Adrenal gland (tissue), 12 donors: ENCODE data around the gene DHX29. TPM values are rescaled to one million over a fixed set of nuclear protein-coding genes. Genes with fewer than 3 reads are reported as not detected.

Experiments used
- DNase-seq, 7 donors: peaks; one replicate each; pipeline ENCODE4 v3.0.0-alpha.2; 2019 to 2020
- H3K27ac ChIP-seq, 5 donors: fragments of 200-600 bp; sonication (generic) in 4 of 5; 1 replicate in 3 of 5; 2 replicates in 2 of 5; pipeline versions ENCODE4 v1.5.1 to v1.8.0; 2016 to 2020; ENCODE audit warnings: mild to moderate bottlenecking in 1 of 5
- H3K27me3 ChIP-seq: fragments of 200-600 bp; 2 replicates; pipeline ENCODE4 v1.8.0; 2021
- H3K36me3 ChIP-seq, 2 donors: fragments of 200-600 bp; replicated peaks in 1 of 2; 1 replicate in 1 of 2; 2 replicates in 1 of 2; pipeline versions ENCODE4 v1.5.1 to v1.8.0; 2018 to 2022
- H3K4me1 ChIP-seq, 2 donors: fragments of 200-600 bp; replicated peaks in 1 of 2; 1 replicate in 1 of 2; 2 replicates in 1 of 2; pipeline versions ENCODE4 v1.5.1 to v1.8.0; 2018 to 2021
- H3K4me3 ChIP-seq, 4 donors: fragments of 200-600 bp; sonication (generic) in 3 of 4; one replicate each; pipeline ENCODE4 v1.5.1; 2016 to 2018
- H3K9me3 ChIP-seq, 3 donors: fragments of 200-600 bp; sonication (generic) in 1 of 3; replicated peaks in 1 of 3; 1 replicate in 2 of 3; 2 replicates in 1 of 3; pipeline versions ENCODE4 v1.5.1 to v1.8.0; 2016 to 2021
- POLR2A ChIP-seq, 2 donors: fragments of 450-650 bp; IDR thresholded peaks; one replicate each; pipeline ENCODE4 v1.6.1; 2017; ENCODE audit warnings: antibody characterized with exemption in 2 of 2, mild to moderate bottlenecking in 2 of 2, moderate library complexity in 1 of 2
- WGBS, 4 donors: extraction: QIAGEN DNeasy Blood & Tissue Kit in 2 of 4; methylation state at CpG; one replicate each; pipeline versions ENCODE4 v1.1.5 to v1.1.7; 2013 to 2017; 5-methylcytosine and 5-hydroxymethylcytosine counted together
- intact Hi-C, 2 donors: fragments of 100-400 bp; cut with DNase I; formaldehyde crosslinking; loops; one replicate each; pipeline versions ENCODE4 v1.14.1 to v1.15.0; 2022 to 2023
- polyA plus RNA-seq, 3 donors: library from polyadenylated mRNA; stranded (reverse); fragments of 200-250 nt in 2 of 3; fragments of 350-450 nt in 1 of 3; fragmentation: Illumina TruSeq in 1 of 3; extraction: RNeasy Lipid Tissue Mini Kit (QIAGEN cat#74804) in 1 of 3; gene quantifications; one replicate each; pipeline ENCODE4 v1.2.3, GENCODE V29; 2013 to 2014
- total RNA-seq, 9 donors: library from RNA; depleted of rRNA in 4 of 9; stranded (reverse); fragments of >200 nt in 4 of 9; fragments of 120-200 nt in 1 of 9; fragmentation: NEBNext Ultra II Directional in 1 of 9; extraction: Animal tissue kit (Norgen Biotek cat#: 25700) in 1 of 9; gene quantifications; one replicate each; pipeline versions ENCODE4 v1.1.0 to v1.2.4, GENCODE V29; 2013 to 2023
- TF ChIP-seq, protein P1 (sequence below), 6 experiments: fragments of 450-650 bp in 4 of 6; fragments of 200-600 bp in 2 of 6; sonication (generic) in 1 of 6; IDR thresholded peaks; 1 replicate in 5 of 6; 2 replicates in 1 of 6; pipeline versions ENCODE4 v1.5.1 to v1.8.0; 2016 to 2021; ENCODE audit warnings: antibody characterized with exemption in 6 of 6, mild to moderate bottlenecking in 2 of 6, moderate library complexity in 1 of 6
- donor health status: healthy with polysubstance abuse.
- donor health status: Bipolar disorder and iron deficiency.
- donor health status: DM: yes; HTN: yes; CAD: no.
- donor health status: DM: no; HTN: no; CAD: no.
- donor health status: DM: no; HTN: no; CAD: no.
- donor health status: DM: yes; HTN: yes; CAD: no.

The DHX29 gene
- total and polyA plus RNA-seq, 12 donors = 6.7 to 34.9 (median 24.8) TPM

DNA sequence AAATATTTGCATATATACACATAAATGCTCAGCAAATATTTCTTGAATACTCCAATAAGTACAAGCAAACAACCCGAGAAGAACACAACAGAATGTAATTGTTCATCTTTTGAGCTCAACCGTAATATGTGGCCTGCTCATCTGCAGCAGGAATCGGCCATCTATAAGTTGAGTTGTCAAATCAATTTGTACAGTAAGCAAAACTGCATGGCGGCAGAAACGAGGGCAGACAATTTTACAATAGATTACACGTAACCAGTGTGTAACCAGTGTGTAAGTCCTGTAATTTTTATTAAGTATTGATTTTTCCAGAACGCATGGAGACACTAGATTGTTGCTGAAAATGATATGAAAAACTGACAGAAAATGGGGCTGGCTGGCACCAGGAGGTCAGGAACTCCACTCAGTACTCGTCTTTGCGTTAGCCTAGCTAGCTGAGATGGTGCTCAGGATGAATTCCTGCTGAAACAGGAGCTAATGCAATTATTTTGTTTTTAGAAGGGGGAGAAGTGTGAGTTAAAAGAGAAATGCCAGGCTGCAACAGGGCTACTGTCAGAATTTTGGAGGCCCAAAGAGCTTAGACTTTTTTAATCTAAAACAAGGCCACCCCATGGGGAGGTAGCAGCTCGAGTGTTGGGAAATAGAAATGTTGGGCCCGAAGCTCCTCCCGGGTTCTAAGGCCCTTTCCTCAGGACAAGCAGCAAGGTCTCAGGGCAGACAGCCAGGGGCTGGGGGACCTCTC is 682 bp downstream of the DHX29 start:
- Histone ChIP-seq H3K9me3 (no peaks in the 10 kb centered on the region), H3K4me3 (peak overlapping the region; percentile 51 to 89 (median 78)), H3K27me3 (no peaks in the 10 kb centered on the region), H3K27ac (peak overlapping the region; percentile 66 to 95 (median 93)), H3K4me1 (peaks cover 25 to 77% of the 10 kb centered on the region in 2 donors), H3K36me3 (no peaks in the 10 kb centered on the region)
- intact Hi-C loops = no loop called here
- no peak for DNase-seq
- TF ChIP-seq, protein P1, sequence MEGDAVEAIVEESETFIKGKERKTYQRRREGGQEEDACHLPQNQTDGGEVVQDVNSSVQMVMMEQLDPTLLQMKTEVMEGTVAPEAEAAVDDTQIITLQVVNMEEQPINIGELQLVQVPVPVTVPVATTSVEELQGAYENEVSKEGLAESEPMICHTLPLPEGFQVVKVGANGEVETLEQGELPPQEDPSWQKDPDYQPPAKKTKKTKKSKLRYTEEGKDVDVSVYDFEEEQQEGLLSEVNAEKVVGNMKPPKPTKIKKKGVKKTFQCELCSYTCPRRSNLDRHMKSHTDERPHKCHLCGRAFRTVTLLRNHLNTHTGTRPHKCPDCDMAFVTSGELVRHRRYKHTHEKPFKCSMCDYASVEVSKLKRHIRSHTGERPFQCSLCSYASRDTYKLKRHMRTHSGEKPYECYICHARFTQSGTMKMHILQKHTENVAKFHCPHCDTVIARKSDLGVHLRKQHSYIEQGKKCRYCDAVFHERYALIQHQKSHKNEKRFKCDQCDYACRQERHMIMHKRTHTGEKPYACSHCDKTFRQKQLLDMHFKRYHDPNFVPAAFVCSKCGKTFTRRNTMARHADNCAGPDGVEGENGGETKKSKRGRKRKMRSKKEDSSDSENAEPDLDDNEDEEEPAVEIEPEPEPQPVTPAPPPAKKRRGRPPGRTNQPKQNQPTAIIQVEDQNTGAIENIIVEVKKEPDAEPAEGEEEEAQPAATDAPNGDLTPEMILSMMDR (IDR thresholded peaks at IDR 0.05) = no peak
- no peak for TF ChIP-seq POLR2A (IDR thresholded peaks at IDR 0.05)
- 4 to 6% (median 6%) methylated on average over 12 of the region's 12 CpGs for WGBS, 4 donors

DNA sequence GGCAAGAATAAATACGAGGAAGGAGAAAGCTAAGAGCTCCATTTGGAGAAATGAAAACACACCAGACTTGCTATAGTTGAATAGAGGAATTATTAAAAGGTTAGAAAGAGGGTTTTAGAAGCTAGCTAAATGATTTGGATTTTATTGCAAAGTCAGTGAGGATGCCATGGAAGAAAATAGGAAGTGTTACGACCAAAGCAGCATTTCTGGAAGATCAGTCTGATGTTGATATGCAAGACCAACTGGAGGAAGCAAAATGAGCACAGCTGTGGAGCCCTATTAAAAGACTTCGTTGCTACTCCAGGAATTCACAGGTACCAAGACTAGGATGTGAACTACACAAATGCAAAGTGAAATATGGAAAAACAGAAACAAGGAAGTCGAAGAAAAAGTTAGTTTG is 2.1 kb downstream of the DHX29 start:
- TF ChIP-seq, protein P1 (IDR thresholded peaks at IDR 0.05) = no peak
- no peak for TF ChIP-seq POLR2A (IDR thresholded peaks at IDR 0.05)
- no peak for DNase-seq
- Histone ChIP-seq H3K27ac (no peak overlapping the region), H3K36me3 (no peaks in the 10 kb centered on the region), H3K4me3 (peak overlapping the region in 1 of 4 donors; percentile 86), H3K27me3 (no peaks in the 10 kb centered on the region), H3K4me1 (peaks cover 25 to 64% of the 10 kb centered on the region in 2 donors), H3K9me3 (peaks cover 0 to 6% (median 0%) of the 10 kb centered on the region in 3 donors)
- WGBS, 4 donors = 59 to 74% (median 65%) methylated on average over 4 of the region's 4 CpGs
- intact Hi-C loops = no loop called here

DNA sequence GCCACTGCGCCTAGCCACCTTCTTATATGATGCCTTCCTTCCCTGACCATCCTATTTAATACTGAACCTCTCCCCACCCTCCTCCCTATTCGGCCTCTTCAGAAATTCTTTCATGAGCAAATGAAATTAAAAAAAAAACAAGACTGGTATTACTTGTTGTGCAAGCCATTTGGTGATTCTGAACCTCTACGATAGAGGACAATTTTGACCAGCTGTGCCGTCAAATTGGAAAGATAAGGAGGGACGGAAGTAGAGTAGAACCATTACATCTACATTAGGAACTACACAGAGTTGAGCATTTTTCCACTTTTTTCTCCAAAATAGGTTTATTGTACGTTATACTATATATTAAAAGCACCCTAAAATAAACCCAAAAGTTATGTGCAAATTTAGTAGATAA is 2.9 kb downstream of the DHX29 start:
- WGBS, 4 donors = 91 to 95% (median 93%) methylated on average over 6 of the region's 6 CpGs
- TF ChIP-seq, protein P1 (IDR thresholded peaks at IDR 0.05) = no peak
- TF ChIP-seq POLR2A (IDR thresholded peaks at IDR 0.05) = no peak
- H3K36me3 ChIP-seq = no peaks in the 10 kb centered on the region
- peaks cover 25 to 56% of the 10 kb centered on the region in 2 donors for H3K4me1 ChIP-seq
- H3K9me3 ChIP-seq = peaks cover 0 to 6% (median 0%) of the 10 kb centered on the region in 3 donors
- H3K27me3 ChIP-seq = no peaks in the 10 kb centered on the region
- intact Hi-C loops = no loop called here
- no peak overlapping the region for H3K4me3 ChIP-seq
- no peak overlapping the region for H3K27ac ChIP-seq
- no peak for DNase-seq

DNA sequence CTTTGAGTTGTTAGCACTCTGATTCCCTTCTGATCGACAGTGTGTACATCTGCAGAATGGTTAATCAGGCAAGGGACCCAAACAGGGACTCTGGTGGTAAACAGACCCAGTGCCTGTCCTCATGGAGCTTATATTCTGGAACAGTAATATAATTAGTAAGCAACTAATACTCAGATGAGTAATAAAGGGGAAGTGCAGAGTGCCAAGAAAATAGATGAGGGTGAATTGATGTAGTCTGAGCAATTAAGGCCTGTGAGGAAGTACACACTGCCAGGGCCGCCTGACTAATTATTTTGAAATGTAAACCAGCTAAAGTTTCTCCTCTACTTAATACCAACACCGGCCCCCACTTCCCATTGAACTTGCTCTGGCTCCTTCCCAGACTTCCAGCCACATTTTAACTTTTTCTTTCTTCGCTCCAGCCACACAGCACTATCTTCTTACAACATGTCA is 4.2 kb downstream of the DHX29 start:
- peak overlapping the region in 3 of 5 donors; percentile 2 to 35 (median 35) for H3K27ac ChIP-seq
- peaks cover 0 to 6% (median 0%) of the 10 kb centered on the region in 3 donors for H3K9me3 ChIP-seq
- no peaks in the 10 kb centered on the region for H3K27me3 ChIP-seq
- WGBS, 4 donors = 65 to 71% (median 69%) methylated on average over 4 of the region's 4 CpGs
- no peaks in the 10 kb centered on the region for H3K36me3 ChIP-seq
- H3K4me3 ChIP-seq = no peak overlapping the region
- peak in 3 of 7 donors; percentile 24 to 45 (median 35) for DNase-seq
- intact Hi-C loops = no loop called here
- H3K4me1 ChIP-seq = peaks cover 21 to 45% of the 10 kb centered on the region in 2 donors
- TF ChIP-seq, protein P1 (IDR thresholded peaks at IDR 0.05) = no peak
- TF ChIP-seq POLR2A (IDR thresholded peaks at IDR 0.05) = no peak
